Subcutaneous adipose tissue (tissue), 4 donors: Measurements from ENCODE around the gene SLC12A7. TPM values are rescaled to one million over a fixed set of nuclear protein-coding genes. Genes with fewer than 3 reads are reported as not detected.

Source experiments
- total RNA-seq, 4 donors: library from RNA; depleted of rRNA; stranded (reverse); fragments of >200 nt; gene quantifications; one replicate each; pipeline ENCODE4 v1.1.0, GENCODE V29; 2016
- TF ChIP-seq, protein P1 (sequence below): fragments of 450-650 bp; IDR thresholded peaks from one replicate; pipeline ENCODE4 v1.5.1; 2016; ENCODE audit warnings: low read depth, mild to moderate bottlenecking, control low read depth, antibody characterized with exemption, moderate library complexity

SLC12A7 gene
- total RNA-seq, 4 donors from 2014 or later: 12.9 to 34.3 (median 20.7) TPM

DNA sequence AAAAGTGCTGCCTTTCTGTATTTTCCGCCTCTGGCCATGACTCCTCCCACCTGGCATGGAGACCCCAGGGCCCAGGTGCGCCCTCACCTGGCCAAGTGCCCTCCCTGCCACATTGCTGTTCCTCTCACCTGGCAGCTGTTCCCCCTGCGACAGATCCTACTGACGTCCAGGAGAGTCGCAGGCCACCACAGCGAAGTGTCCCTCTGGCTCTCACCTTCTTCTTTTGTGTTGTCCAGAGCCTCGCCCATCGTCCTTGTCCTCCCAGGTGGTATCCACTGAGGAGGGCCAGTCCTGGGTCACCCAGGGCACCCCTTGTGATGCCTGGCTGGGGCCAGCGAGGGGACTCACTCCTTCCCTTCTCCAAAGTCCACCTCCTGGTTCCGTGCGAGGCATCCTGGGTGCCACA is 100.6 kb downstream of the SLC12A7 start:
- TF ChIP-seq, protein P1, sequence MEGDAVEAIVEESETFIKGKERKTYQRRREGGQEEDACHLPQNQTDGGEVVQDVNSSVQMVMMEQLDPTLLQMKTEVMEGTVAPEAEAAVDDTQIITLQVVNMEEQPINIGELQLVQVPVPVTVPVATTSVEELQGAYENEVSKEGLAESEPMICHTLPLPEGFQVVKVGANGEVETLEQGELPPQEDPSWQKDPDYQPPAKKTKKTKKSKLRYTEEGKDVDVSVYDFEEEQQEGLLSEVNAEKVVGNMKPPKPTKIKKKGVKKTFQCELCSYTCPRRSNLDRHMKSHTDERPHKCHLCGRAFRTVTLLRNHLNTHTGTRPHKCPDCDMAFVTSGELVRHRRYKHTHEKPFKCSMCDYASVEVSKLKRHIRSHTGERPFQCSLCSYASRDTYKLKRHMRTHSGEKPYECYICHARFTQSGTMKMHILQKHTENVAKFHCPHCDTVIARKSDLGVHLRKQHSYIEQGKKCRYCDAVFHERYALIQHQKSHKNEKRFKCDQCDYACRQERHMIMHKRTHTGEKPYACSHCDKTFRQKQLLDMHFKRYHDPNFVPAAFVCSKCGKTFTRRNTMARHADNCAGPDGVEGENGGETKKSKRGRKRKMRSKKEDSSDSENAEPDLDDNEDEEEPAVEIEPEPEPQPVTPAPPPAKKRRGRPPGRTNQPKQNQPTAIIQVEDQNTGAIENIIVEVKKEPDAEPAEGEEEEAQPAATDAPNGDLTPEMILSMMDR: no peak

DNA sequence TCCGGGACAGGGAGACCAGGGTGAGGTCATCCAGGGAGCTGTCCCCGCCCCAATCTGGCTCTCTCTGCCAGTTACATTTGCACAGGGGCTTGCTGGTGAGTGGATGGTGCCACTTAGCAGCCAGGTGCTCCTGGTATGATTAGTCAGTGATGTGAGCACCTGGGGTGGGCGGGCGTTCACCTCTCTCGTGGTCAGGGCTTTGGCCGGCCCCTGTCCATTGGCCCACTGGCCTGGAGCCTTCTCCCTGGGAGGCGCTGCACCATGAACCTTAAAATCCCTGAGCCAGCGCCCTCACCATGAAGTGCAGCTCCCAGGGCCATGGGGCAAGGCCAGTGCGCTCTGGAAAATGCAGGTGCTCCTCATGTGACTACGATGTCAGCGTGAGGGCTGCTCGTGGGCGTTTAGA is 101.2 kb downstream of the SLC12A7 start:
- TF ChIP-seq, protein P1: no peak

DNA sequence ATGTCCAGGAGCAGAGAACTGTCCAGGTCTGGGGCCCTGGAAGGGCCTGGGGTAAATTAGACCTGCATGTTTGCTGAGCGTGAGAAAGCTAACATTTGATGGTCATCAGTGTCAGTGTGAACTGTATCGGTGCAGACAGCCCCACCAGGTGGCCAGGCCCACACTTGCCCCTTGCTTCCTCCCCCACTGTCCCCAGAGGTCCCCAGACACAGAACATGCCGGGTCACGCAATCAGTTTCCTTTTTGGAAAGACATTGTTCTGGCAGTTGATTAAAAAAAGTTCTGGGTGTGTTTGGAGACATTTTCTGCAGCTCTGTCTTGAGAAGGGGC is 101.7 kb downstream of the SLC12A7 start:
- TF ChIP-seq, protein P1: no peak

DNA sequence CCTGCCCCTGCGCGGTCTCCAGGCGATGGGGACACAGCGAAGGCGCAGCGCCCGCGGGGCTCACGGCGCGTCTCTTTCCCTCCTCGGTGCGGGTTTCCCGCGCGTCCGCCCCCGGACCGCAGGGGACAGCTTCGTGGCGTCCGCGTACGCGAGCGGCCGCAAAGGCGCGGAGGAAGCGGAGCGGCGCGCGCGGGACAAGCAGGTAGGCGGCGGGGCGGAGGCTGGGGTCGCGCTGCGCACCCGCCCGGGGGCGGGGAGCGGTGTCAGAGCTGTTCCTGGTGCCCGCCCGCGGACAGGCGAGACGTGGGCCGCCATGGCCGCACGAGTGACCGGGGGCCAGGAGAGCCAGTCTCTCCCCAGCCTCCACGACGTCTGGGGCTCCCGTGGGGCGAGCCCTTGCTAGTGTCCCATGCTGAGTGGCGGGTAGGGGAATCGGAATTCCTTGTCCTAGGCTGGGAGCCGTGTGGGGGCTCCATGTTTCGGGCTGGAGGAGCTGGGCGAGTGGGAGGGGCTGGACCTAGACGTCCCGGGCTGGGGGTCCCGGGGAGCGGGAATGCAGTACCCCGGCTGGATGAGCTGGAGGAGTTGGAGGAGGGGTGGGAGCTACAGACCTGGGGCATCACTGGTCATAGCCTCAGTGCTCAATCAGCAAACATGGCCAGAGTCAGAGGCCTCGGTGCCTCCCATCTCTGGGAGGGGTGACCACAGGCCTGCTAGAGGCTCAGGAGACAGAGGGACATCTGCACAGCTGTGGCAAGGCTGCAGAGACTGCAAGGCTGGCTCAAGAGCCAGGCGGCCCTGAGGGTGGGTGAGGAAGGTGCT is 102.3 kb downstream of the SLC12A7 start:
- TF ChIP-seq, protein P1: no peak

DNA sequence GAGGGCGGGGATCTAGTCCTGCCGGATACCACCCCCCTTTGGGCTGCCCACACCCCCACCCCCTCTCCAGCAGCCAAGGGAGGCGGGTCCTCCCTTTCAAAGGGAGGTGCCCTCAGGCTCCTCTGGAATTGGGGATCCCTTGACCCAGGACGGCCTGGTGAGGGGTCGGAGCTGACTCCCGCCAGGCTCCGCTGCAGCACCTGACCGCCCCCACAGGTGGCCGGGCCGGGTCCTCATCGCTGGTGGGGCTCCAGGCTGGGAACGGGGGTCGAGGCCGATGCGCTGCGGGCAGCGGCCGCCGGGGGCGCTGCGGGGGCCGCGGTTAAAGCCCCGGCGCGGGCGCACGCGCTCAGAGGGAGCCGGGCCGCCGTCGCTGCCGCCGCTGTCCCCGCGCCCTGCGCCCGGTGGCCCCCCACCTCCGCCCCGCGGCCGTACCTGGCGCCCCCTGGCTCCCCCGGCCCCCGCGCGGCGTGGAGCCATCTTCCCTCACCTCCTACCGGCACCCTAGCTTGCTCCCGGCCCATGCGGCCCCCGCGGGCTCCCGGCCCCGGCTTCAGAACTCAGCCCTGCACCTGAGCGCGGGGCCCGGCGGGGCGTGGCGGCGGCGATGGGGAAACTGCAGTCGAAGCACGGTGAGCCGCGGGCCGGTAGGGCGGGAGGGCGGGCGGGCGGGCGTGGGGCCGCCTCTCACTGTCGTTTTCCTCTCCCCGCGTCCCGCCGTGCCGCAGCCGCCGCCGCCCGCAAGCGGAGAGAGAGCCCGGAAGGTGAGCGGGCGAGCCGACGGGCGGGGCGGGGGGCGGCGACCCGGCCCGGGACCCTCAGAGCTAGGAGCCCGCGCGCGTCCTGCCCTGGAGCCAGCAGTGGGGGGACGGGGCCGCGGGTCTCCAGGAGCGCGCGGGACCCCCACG is 103.2 kb downstream of the SLC12A7 start, which contains the start of gene NKD2:
Gene NKD2 (plus strand): TSS at position 352 of the 908 bp plus-strand sequence. CDS start 256 bp downstream, at position 608.
- TF ChIP-seq, protein P1: no peak

DNA sequence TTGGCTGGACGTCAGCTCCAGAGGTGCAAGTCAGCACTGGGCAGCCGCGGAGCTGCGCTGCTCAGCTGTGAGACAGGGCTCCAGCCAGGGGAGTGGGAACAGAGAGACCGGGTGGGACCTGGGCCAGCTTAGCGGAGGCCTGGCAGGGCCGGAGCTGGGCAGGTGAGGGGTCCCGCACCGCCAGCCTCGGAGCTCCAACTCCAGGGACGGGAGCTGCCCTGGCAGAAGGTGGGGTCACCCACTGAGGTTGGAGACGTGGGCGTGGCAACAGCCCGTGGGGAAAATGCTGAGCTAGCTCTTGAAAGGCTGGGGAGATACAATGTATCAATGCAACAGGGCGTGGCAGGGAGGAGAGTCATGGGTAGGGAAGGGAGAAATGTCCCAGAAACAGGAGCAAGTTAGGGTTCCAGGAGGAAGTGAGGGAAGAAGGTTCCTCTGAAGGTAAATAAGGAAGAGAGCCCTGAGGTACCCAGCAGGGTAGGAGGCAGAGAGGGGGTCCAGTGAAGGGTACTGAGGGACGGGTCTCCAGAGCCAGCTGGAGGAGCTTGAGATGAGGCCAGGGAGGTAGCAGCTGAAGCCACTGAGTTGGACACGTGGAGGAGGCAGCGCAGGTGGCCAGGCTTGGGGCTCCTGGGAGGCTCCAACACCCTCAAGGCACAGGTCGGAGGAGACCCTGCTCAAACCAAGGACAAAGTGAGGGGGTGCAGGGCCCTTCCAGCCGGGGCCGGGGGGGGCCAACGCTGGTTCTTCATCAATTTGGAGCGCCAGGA is 104.0 kb downstream of the SLC12A7 start:
- TF ChIP-seq, protein P1: no peak
